HG02759 (cell line): Measurements from ENCODE around the gene PSME4.
"Not testable (repeated sequence)": the region's sequence is repeated elsewhere in the genome, so short reads cannot be mapped to it uniquely, and the experiment has no call there.

Source experiments
- ATAC-seq: cut with Tn5 transposase; IDR thresholded peaks from one replicate; pipeline ENCODE4 v1.9.1; 2021; ENCODE audit warnings: mild to moderate bottlenecking, moderate library complexity; ENCODE audit not compliant: unreplicated experiment

PSME4 gene

DNA sequence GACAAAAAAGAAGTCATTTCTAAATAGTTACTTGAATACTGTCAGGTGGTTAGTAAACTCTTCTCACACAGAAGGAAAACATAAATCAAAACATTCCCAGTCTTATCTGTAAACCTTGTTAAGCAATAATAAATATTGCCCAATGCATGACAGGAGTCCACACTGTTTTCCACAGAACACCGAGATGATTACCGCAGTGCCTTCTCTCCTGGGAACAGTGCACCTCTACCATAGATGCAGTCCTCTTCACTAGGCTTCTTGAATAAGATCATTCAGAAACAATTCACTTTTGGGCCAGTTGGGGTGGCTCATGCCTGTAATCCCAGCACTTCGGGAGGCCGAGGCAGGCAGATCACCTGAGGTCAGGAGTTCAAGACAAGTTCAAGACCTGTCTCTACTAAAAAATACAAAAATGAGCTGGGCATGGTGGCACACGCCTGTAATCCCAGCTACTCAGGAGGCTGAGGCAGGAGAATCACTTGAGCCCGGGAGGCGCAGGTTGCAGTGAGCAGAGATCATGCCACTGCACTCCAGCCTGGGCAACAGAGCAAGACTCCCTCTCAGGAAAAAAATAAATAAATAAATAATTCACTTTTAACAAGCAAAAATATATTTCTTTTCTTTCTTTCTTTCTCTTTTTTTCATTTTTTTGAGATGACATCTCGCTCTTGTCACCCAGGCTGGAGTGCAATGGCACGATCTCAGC, 119.6 kb downstream of the PSME4 start:
- ATAC-seq = not testable (repeated sequence)

DNA sequence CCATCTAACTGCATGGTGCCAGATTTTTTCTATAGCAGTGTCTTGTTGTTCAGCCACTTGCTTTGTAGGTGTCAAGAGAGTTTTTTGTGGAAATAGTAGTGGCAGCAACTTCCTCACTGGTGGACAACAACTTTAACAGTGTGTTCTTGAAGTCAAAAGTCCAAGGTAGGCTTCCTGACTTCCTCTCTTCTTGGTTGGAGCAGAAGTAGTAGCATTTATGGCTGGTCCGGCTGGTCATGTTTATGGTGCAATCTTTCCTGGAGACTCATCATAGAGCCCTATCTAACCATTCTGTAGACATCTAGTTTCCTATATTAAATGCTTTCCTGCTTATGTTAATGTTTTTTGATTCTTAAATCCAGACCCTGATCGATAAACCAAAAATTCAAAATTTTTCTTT, 122.7 kb downstream of the PSME4 start:
- ATAC-seq = no peak

DNA sequence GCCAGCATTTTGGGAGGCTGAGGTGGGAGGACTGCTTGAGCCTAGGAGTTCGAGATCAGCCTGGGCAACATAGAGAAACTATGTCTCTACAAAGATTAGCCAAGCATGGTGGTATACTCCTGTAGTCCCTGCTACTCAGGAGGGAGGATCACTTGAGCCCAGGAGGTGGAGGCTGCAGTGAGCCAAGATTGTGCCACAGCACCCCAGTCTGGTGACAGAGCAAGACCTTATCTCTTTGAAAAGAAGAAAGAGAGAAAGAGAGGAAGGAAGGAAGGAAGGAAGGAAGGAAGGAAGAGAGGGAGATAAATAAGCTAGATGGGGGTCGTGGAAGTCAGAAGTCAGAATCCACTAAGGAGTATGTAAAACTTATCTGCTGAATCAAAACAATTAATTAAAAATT, 127.2 kb downstream of the PSME4 start:
- ATAC-seq = no peak

DNA sequence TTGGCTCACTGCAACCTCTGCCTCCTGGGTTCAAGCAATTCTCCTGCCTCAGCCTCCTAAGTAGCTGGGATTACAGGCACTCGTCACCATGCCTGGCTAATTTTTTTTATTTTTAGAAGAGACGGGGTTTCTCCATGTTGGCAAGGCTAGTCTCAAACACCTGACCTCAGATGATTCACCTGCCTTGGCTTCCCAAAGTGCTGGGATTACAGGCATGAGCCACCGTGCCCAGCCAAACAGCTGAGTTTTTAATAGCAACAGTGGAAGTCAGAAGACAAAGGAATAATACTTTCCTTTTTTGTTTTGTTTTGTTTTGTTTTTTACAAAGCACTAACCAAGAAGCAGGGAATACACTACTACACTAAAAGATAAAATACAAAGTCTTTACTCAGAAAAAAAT, 127.9 kb downstream of the PSME4 start:
- no peak for ATAC-seq

DNA sequence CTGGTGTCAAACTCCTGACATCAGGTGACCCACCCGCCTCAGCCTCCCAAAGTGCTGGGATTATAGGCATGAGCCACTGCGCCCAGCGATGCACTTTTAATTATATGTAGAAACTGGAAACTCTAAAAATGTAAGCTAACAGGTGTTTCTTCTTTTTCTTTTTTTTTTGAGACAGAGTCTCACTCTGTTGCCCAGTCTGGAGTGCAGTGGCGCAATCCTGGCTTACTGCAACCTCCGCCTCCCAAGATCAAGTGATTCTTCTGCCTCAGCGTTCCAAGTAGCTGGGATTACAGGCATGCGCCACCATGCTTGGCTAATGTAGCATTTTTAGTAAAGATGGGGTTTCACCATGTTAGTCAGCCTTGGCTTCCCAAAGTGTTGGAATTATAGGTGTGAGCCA, 129.1 kb downstream of the PSME4 start:
- ATAC-seq = not testable (repeated sequence)

DNA sequence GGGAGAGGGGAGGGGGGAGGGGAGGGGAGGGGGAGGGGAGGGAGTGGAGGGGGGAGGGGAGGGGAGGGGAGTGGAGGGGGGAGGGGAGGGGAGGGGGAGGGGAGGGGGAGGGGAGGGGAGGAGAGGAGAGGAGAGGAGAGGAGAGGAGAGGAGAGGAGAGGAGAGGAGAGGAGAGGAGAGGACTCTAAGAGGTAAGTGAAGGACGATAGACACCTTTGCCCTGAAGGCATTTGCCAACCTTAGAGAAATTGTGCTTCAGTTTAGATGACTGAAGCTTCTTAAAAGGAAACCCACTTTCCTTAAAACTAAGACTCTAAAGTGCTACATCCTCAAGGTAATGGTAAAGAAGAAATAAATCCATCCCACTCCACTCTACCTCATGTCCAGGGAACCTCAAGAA, 130.2 kb downstream of the PSME4 start:
- ATAC-seq = no peak

DNA sequence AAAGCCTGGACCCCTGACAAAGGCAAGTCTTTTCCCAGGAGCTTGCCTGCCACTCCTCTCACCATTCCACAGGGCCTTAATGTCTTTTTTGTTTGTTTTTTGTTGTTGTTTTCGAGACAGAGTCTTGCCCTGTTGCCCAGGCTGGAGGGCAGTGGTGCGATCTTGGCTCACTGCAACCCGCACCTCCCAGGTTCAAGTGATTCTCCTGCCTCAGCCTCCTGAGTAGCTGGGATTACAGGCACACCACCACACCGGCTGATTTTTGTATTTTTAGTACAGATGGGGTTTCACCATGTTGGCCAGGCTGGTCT, 140.9 kb downstream of the PSME4 start:
- not testable (repeated sequence) for ATAC-seq

DNA sequence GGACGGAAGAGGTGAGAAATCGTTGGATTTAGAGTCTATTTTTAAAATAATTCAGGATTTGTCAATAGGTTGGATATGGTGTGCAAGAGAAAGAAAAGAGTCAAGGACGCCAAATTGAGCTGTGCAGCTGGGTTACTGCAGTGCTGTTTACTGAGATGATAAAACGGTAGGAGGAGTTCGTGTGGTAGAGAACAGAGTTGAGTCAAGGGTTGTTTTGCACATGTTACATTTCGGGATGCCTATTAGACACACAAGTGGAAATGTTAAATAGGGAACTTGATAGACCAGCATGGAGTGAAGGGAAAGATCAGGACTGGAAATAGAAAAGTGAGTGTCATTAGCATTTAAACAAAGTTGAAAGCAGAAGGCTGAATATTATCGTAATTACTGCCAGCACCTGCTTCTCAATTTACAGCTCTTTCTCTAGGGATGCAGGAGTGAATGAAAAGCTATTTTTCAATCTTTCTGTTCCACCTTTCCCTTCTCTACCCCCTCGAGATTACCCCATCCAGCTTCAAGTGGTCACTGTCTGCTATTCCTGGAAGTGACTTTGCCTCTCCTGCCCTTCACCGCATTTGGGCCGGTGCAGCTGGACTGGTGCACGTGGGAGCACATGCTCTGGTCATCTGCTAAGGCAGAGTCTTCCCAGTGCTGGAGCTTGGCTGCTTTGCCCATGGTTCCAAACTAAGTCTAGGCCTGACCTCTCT, 141.4 kb downstream of the PSME4 start:
- no peak for ATAC-seq

DNA sequence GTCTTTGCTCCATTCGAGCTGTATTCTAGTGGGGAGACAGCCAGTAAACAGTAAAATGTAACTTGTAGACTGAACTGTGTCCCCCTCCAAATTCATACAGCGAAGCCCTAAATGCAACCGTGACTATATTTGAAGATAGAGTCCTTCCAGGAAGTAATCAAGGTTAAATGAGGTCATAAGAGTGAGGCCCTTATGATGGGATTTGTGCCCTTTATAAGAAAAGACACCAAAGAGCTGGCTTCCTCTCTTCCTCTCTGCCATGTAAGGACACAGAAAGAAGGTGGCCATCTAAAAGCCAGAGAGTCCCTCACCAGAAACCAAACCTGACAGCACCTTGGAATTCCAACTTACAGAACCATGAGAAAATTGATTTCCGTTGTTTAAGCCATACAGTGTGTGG, 142.5 kb downstream of the PSME4 start:
- no peak for ATAC-seq

DNA sequence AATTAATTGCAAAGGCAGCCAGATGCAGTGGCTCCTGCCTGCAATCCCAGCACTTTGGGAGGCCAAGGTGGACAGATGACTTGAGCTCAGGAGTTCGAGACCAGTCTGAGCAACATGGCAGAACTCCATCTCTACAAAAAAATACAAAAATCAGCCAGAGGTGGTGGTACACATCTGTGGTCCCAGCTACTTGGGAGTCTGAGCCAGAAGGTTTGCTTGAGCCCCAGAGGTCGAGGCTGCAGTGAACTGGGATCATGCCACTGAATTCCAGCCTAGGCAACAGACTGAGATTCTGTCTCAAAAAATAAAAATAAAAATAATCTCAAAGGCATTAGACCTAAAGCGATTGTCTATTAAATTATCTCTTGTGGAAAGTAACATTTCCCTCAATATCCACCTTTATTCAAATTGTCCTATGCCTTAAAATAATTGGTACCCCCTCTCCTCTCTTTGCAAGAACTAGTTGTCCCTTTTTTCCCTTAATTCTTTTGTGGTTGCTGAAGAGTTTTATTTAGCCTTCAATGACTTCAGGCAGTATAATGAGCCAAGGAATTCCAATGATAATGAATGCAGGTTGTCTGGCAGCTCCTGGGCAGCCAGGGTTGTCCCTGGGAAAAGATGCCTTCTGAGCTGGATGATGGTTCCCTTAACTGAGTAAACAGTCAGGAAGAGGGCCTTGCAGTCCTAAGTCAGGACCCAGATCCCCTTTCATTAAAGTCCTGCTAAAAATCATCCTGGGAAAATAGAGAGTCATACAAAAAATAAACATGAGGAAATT, 143.2 kb downstream of the PSME4 start:
- no peak for ATAC-seq

DNA sequence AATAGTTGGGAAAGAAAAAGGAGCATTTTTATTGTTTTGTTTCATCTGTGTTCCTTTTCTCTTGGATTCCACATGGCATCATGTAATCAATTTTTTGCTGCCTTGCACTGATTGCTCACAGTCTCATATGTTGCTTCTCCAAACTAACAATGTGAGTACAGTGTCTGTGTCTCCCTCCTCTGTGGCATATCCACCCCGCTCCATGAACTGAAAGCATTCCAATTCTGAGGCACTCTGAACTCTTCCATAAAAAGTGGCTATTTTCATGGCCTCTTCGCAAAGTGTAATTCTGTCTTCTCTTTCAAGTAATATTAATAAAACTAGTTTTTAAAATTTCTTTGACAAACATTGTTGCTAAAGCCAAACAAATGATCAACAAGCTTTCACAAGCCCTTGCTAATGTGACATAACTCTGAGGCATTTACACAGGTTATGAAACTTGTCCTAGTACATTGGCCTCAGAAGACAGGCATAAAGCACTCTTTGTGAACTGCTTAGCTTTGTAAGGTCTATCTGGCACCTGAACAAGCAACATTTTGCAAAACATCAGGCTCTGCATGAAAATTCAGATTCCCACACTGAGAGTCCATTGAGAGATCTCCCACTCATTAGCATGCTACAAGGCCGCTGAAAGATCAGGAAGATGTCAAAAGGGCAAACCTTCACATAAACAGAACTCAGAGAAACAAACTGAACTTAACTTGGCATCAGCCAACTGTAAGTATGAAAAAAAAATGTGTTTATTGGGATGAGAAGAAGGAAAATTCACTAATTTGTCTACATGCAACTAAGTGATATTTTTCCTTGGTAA, 144.0 kb downstream of the PSME4 start:
- no peak for ATAC-seq

DNA sequence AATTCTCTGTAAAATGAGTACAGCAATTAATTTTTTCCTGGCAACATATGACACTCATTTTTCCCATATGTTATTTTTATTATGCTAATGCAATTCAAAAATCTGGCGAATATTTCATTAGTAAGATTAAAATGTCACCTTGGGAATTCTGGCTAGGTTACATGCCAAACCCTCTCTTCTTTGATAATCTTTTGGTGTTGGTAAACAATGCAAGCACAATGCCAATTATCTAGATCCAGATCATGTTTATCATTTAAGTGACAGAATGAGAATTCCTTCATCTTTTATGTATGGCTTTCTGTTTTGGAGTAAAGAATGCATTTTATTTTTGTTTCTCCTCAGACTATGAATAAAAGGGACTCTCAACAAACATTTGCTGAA, 144.8 kb downstream of the PSME4 start:
- ATAC-seq = no peak

DNA sequence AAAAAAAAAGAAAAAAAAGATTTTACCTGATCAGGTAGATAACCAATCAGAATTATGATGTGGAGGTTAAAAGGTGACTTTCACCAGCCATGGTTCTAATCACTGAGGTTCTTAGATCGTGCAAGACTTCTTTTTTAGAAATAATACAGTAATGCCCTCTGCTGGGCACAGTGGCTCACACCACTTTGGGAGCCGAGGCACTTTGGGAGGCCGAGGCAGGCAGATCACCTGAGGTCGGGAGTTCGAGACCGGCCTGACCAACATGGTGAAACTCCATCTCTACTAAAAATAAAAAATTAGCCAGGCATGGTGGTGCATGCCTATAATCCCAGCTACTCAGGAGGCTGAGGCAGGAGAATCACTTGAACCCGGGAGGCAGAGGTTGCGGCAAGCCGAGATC, 147.2 kb downstream of the PSME4 start:
- not testable (repeated sequence) for ATAC-seq

DNA sequence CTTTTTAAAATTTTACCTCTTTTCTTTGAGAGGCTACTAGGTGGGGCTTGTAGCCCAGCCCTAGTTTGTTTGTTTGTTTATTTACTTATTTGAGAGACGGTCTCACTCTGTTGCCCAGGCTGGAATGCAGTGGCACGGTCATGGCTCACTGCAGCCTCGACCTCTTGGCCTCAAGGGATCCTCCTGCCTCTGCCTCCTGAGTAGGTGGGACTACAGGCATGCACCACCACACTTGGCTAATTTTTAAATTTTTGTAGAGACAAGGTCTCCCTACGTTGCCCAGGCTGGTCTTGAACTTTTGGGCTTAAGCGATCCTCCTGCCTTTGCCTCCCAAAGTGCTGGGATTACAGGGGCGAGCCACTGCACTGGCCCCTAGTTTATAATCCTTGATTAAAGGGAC, 149.0 kb downstream of the PSME4 start:
- no peak for ATAC-seq

DNA sequence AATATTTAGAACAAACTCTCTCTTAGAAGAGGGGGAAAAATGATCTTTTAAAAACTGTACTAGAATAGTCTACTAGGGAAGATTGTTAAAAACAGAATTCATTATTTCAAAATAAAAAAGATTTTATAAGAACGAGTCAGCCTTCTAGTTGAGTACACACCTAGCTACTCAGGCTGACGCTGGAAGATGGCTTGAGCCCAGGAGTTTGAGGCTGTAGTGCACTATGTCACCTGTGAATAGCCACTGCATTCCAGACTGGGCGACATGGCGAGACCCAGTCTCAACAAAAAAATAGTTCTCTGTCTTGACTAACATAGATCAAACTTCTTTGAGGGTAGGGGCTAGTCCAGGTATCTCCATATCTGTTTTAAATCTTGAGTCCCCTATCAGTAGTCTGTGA, 150.1 kb downstream of the PSME4 start:
- no peak for ATAC-seq

DNA sequence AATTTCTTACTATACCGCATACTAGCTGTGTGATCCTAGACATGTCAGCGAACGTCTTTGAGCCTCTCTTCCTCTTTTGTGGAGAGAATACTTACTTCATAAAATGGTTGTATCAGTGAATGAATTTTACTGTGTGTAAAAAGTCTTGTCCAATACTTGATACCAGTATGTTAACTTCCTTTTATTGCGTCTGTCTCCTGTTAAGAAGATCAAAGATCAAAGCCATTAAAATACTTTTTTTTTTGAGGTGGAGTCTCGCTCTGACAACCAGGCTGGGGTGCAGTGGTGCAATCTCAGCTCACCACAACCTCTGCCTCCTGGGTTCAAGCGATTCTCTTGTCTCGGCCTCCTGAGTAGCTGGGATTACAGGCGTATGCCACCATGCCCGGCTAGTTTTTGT, 150.7 kb downstream of the PSME4 start:
- no peak for ATAC-seq

DNA sequence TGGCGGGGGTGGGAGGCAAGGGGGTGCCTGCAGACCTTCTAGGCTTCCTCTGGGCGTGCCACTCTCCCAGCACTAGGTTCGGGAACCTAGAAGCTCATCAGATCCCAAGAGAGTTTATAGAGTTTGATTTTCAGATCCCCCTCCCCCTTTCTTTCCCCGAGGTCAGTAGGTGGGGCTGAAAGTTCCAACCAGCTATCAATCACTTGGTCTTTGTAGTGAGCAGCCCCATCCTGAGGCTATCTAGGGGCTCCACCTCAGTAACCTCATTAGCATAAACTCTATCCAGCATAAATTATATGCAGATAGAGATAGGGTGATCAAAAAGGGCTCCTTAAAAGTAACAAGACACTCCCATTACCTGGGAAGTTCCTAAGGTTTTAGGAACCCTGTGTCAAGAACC, 151.2 kb downstream of the PSME4 start:
- no peak for ATAC-seq

DNA sequence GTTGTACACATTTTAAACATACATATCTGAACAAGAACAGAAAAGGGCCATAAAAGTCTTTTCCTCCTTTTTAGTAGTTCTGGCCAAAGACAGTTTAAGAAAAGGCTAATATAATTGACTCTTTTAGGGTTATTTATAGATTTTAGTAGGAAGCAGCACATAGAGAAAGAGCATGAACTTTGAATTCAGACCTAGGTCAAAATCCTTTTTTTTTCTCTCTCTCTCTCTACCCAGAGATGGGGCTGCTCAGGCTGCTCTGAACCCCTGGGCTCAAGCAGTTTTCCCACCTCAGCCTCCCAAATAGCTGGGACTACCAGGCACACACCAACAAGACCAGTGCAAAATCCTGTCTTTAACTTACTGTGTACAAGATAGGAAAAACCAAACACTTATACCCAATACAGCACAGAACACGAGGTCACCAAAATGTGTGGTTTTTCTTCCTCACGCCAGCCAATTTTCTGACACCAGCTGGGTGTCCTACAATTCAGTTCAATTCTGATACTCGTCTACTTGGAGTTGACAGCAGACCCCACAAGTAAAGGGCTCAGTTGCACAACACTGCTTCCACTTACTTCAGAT, 151.8 kb downstream of the PSME4 start:
- ATAC-seq = no peak
